Measurements from ENCODE around the gene TBC1D23.
A peak's percentile ranks its signal among the peaks of the same experiment; 100 is the strongest.
"Not testable (repeated sequence)": the region's sequence is repeated elsewhere in the genome, so short reads cannot be mapped to it uniquely, and the experiment has no call there.

TBC1D23 gene

DNA sequence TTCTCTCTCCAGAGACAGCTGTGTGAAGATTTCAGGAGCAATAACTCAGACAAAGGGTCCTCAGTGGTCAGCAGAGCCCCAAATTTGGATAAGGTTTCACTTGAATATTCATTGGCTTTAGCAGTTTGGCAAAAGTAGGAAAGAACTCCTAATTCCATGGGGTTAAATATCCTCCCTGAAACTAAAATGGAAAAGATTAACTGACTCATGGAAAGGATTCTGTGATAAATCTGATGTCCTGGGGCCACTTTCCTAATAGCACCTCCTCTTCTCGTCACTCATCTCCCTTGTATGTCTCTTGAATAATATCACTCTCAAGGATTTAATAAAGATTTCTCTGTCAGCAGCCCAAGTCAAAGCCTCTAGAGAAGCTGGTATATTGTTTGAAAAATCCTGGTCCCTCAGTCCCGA, 33.3 kb upstream of the TBC1D23 start:
- Histone ChIP-seq H3K36me3 (ENCODE audit: control insufficient read depth in 2 of 2, insufficient read depth in 1 of 2, low read length in 2 of 2) (no peaks in the 10 kb centered on the region), H3K4me1 (ENCODE audit: control insufficient read depth, insufficient read depth, low read length) (no peaks in the 10 kb centered on the region), H3K4me3 (ENCODE audit: low read depth, low read length) (no peak overlapping the region), H3K9me3 (ENCODE audit: control insufficient read depth, insufficient read depth, low read depth, low read length) (no peaks in the 10 kb centered on the region), H3K27ac (ENCODE audit: extremely low read depth, low read depth, low read length) (no peak overlapping the region)
- ChIA-PET POLR2A (no interaction called here), CTCF (interaction anchor here (1.4 kb wide), 1 partner anchor 158 kb away, joined by 3 read pairs; no protein-coding TSS in a partner anchor)
- TF ChIP-seq, protein P1, sequence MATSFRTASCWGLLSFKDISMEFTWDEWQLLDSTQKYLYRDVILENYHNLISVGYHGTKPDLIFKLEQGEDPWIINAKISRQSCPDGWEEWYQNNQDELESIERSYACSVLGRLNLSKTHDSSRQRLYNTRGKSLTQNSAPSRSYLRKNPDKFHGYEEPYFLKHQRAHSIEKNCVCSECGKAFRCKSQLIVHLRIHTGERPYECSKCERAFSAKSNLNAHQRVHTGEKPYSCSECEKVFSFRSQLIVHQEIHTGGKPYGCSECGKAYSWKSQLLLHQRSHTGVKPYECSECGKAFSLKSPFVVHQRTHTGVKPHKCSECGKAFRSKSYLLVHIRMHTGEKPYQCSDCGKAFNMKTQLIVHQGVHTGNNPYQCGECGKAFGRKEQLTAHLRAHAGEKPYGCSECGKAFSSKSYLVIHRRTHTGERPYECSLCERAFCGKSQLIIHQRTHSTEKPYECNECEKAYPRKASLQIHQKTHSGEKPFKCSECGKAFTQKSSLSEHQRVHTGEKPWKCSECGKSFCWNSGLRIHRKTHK (tag by site-specific recombination; IDR thresholded peaks at IDR 0.05) = no peak
- TF ChIP-seq, protein P2, sequence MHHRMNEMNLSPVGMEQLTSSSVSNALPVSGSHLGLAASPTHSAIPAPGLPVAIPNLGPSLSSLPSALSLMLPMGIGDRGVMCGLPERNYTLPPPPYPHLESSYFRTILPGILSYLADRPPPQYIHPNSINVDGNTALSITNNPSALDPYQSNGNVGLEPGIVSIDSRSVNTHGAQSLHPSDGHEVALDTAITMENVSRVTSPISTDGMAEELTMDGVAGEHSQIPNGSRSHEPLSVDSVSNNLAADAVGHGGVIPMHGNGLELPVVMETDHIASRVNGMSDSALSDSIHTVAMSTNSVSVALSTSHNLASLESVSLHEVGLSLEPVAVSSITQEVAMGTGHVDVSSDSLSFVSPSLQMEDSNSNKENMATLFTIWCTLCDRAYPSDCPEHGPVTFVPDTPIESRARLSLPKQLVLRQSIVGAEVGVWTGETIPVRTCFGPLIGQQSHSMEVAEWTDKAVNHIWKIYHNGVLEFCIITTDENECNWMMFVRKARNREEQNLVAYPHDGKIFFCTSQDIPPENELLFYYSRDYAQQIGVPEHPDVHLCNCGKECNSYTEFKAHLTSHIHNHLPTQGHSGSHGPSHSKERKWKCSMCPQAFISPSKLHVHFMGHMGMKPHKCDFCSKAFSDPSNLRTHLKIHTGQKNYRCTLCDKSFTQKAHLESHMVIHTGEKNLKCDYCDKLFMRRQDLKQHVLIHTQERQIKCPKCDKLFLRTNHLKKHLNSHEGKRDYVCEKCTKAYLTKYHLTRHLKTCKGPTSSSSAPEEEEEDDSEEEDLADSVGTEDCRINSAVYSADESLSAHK (tag by site-specific recombination; IDR thresholded peaks at IDR 0.05) = no peak
- no peak for TF ChIP-seq ZXDB (tag by site-specific recombination; IDR thresholded peaks at IDR 0.05)

DNA sequence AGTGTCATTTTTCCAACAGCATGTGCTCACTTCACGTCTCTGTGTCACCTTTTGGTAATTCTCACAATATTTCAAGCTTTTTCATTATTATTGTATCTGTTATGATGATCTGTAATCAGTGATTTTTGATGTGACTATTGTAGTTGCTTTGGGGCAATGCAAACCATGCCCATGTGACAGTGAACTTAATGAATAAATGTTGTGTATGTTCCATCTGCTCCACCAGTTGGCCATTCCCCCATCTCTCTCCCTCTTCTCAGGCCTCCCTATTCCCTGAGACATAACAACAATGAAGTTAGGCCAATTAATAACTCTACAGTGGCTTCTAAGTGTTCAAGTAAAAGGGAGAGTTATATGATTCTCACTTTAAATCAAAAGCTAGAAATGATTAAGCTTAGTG, 32.5 kb upstream of the TBC1D23 start:
- Histone ChIP-seq H3K27ac (ENCODE audit: extremely low read depth, low read depth, low read length) (no peak overlapping the region), H3K4me1 (ENCODE audit: control insufficient read depth, insufficient read depth, low read length) (no peaks in the 10 kb centered on the region), H3K36me3 (ENCODE audit: control insufficient read depth in 2 of 2, insufficient read depth in 1 of 2, low read length in 2 of 2) (no peaks in the 10 kb centered on the region), H3K9me3 (ENCODE audit: control insufficient read depth, insufficient read depth, low read depth, low read length) (no peaks in the 10 kb centered on the region), H3K4me3 (ENCODE audit: low read depth, low read length) (no peak overlapping the region)
- CTCF ChIA-PET = interaction anchor here (1.4 kb wide), 1 partner anchor 159 kb away, joined by 3 read pairs; no protein-coding TSS in a partner anchor
- TF ChIP-seq GLIS1 (tag by site-specific recombination; IDR thresholded peaks at IDR 0.05) = no peak
- TF ChIP-seq ZNF114 (tag by site-specific recombination; IDR thresholded peaks at IDR 0.05) = no peak
- no peak for TF ChIP-seq ZNF354C (tag by site-specific recombination; IDR thresholded peaks at IDR 0.05; ENCODE audit: borderline replicate concordance, low read depth)
- POLR2A ChIA-PET = no interaction called here

DNA sequence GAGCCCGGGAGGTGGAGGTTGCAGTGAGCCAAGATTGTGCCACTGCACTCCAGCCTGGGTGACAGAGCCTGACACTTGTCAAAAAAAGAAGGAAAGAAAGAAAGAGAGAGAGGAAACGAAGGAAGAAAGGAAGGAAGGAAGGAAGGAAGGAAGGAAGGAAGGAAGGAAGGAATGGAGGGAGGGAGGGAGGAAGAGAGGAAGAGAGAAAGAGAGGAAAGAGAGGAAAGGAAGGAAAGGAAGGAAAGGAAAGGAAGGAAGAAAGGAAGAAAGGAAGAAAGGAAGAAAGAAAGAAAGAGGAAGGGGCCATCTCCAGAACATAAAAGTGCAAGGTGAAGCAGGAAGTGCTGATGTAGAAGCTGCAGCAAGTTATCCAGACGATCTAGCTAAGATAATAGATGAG, 31.6 kb upstream of the TBC1D23 start:
- not testable (repeated sequence) for H3K4me1 ChIP-seq (ENCODE audit: control insufficient read depth, insufficient read depth, low read length); H3K9me3 ChIP-seq (ENCODE audit: control insufficient read depth, insufficient read depth, low read depth, low read length)
- CTCF ChIA-PET = interaction anchor here (0.7 to 1.4 kb wide), 2 partner anchors 56 to 160 kb away, joined by 3 read pairs; no protein-coding TSS in a partner anchor

DNA sequence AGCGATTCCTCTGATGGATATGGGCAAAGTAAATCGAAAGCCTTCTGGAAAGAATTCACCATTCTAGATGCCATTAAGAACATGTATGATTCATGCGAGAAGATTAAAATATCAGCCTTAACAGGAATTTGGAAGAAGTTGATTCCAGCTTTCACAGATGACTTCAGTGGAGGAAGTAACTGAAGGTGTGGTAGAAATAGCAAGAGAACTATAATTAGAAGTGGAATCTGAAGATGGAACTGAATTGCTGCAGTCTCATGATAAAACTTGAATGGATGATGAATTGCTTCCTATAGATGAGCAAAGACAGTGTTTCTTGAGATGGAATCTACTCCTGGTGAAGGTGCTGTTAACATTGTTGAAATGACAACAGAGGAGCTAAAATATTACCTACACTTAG, 30.1 kb upstream of the TBC1D23 start:
- H3K9me3 ChIP-seq (ENCODE audit: control insufficient read depth, insufficient read depth, low read depth, low read length) = no peaks in the 10 kb centered on the region
- TF ChIP-seq, protein P3, sequence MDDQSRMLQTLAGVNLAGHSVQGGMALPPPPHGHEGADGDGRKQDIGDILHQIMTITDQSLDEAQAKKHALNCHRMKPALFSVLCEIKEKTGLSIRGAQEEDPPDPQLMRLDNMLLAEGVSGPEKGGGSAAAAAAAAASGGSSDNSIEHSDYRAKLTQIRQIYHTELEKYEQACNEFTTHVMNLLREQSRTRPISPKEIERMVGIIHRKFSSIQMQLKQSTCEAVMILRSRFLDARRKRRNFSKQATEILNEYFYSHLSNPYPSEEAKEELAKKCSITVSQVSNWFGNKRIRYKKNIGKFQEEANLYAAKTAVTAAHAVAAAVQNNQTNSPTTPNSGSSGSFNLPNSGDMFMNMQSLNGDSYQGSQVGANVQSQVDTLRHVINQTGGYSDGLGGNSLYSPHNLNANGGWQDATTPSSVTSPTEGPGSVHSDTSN (CRISPR knock-in tag; IDR thresholded peaks at IDR 0.05) = no peak
- TF ChIP-seq, protein P4, sequence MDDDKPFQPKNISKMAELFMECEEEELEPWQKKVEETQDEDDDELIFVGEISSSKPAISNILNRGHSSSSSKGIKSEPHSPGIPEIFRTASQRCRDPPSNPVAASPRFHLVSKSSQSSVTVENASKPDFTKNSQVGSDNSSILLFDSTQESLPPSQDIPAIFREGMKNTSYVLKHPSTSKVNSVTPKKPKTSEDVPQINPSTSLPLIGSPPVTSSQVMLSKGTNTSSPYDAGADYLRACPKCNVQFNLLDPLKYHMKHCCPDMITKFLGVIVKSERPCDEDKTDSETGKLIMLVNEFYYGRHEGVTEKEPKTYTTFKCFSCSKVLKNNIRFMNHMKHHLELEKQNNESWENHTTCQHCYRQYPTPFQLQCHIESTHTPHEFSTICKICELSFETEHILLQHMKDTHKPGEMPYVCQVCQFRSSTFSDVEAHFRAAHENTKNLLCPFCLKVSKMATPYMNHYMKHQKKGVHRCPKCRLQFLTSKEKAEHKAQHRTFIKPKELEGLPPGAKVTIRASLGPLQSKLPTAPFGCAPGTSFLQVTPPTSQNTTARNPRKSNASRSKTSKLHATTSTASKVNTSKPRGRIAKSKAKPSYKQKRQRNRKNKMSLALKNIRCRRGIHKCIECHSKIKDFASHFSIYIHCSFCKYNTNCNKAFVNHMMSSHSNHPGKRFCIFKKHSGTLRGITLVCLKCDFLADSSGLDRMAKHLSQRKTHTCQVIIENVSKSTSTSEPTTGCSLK (tag by site-specific recombination; IDR thresholded peaks at IDR 0.05) = no peak
- TF ChIP-seq ZNF654 (tag by site-specific recombination; IDR thresholded peaks at IDR 0.05; ENCODE audit: low read depth) (no peak), ZBTB20 (tag by site-specific recombination; IDR thresholded peaks at IDR 0.05) (no peak), ZNF624 (tag by site-specific recombination; IDR thresholded peaks at IDR 0.05) (no peak), ZNF10 (tag by site-specific recombination; IDR thresholded peaks at IDR 0.05) (no peak), HOXC10 (CRISPR knock-in tag; IDR thresholded peaks at IDR 0.05) (no peak), ZBTB1 (tag by site-specific recombination; IDR thresholded peaks at IDR 0.05) (no peak), ZNF561 (tag by site-specific recombination; IDR thresholded peaks at IDR 0.05; ENCODE audit: borderline replicate concordance) (no peak), ZNF366 (tag by site-specific recombination; conservative IDR thresholded peaks at IDR 0.05) (no peak), KLF9 (tag by site-specific recombination; IDR thresholded peaks at IDR 0.05; ENCODE audit: low read depth) (no peak), ZNF37A (tag by site-specific recombination; IDR thresholded peaks at IDR 0.05) (no peak)
- TF ChIP-seq, protein P5, sequence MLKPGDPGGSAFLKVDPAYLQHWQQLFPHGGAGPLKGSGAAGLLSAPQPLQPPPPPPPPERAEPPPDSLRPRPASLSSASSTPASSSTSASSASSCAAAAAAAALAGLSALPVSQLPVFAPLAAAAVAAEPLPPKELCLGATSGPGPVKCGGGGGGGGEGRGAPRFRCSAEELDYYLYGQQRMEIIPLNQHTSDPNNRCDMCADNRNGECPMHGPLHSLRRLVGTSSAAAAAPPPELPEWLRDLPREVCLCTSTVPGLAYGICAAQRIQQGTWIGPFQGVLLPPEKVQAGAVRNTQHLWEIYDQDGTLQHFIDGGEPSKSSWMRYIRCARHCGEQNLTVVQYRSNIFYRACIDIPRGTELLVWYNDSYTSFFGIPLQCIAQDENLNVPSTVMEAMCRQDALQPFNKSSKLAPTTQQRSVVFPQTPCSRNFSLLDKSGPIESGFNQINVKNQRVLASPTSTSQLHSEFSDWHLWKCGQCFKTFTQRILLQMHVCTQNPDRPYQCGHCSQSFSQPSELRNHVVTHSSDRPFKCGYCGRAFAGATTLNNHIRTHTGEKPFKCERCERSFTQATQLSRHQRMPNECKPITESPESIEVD (tag by site-specific recombination; IDR thresholded peaks at IDR 0.05) = no peak
- no peaks in the 10 kb centered on the region for H3K36me3 ChIP-seq (ENCODE audit: control insufficient read depth in 2 of 2, insufficient read depth in 1 of 2, low read length in 2 of 2)
- no peaks in the 10 kb centered on the region for H3K4me1 ChIP-seq (ENCODE audit: control insufficient read depth, insufficient read depth, low read length)
- POLR2A ChIA-PET = no interaction called here
- H3K4me3 ChIP-seq (ENCODE audit: low read depth, low read length) = no peak overlapping the region
- no peak overlapping the region for H3K27ac ChIP-seq (ENCODE audit: extremely low read depth, low read depth, low read length)
- CTCF ChIA-PET = interaction anchor here (0.6 to 0.9 kb wide), 3 partner anchors 17 to 233 kb away, joined by 3 to 4 read pairs (median 3); no protein-coding TSS in a partner anchor

More for the DNA sequence above, 31.6 kb upstream of the TBC1D23 start:
- TF ChIP-seq PRDM1 (tag by site-specific recombination; IDR thresholded peaks at IDR 0.05) = 0 out of 2 replicates have a peak, but pooled peaks have one; percentile 37
- peak; percentile 95 for TF ChIP-seq ZNF366 (tag by site-specific recombination; conservative IDR thresholded peaks at IDR 0.05)
- H3K27ac ChIP-seq (ENCODE audit: extremely low read depth, low read depth, low read length); H3K4me3 ChIP-seq (ENCODE audit: low read depth, low read length); H3K36me3 ChIP-seq (ENCODE audit: control insufficient read depth in 2 of 2, insufficient read depth in 1 of 2, low read length in 2 of 2); POLR2A ChIA-PET: not testable (repeated sequence)
